PC-9 (cell line): ENCODE data around the gene SMIM1.

Experiments used
- EZH2 ChIP-seq: fragments of 200-600 bp; sonication (generic); IDR thresholded peaks from 2 replicates; pipeline ENCODE4 v1.8.0; 2017; ENCODE audit warnings: antibody characterized with exemption, low read depth
- TF ChIP-seq, protein P1 (sequence below): fragments of 200-600 bp; sonication (generic); conservative IDR thresholded peaks from 2 replicates; pipeline ENCODE4 v1.6.1; 2017; ENCODE audit warnings: mixed run types, antibody characterized with exemption, mild to moderate bottlenecking, moderate library complexity

DNA sequence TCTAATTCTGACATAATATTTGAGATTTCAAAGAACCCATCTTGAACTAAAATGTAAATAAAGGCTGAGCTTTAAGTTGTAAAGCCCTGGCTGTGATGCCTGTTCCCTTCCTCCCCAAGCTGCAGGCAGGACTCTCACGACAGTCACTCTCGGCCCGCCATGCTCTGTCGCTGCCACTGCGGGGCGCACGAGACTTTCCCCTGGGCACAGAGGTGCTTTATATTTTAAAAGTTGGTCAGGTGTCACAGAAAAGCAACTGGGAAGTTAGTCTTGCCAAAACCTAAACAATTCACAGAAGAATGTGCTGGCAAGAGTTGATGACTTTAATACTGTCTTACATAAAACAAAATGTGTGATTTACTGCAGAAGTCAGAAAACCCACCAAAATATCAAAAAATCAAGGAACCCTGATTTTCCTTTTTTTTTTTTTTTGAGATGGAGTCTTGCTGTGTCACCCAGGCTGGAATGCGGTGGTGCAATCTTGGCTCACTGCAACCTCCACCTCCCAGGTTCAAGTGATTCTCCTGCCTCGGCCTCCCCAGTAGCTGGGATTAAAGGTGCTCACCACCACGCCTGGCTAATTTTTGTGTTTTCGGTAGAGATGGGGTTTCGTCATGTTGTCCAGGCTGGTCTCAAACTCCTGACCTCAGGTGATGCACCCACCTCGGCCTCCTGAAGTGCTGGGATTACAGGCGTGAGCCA lies 13.1 kb downstream of the SMIM1 start:
- TF ChIP-seq EZH2: no peak
- TF ChIP-seq, protein P1, sequence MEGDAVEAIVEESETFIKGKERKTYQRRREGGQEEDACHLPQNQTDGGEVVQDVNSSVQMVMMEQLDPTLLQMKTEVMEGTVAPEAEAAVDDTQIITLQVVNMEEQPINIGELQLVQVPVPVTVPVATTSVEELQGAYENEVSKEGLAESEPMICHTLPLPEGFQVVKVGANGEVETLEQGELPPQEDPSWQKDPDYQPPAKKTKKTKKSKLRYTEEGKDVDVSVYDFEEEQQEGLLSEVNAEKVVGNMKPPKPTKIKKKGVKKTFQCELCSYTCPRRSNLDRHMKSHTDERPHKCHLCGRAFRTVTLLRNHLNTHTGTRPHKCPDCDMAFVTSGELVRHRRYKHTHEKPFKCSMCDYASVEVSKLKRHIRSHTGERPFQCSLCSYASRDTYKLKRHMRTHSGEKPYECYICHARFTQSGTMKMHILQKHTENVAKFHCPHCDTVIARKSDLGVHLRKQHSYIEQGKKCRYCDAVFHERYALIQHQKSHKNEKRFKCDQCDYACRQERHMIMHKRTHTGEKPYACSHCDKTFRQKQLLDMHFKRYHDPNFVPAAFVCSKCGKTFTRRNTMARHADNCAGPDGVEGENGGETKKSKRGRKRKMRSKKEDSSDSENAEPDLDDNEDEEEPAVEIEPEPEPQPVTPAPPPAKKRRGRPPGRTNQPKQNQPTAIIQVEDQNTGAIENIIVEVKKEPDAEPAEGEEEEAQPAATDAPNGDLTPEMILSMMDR: peak; percentile 45
